ENCODE measurements around the gene SLC4A9. TPM values are rescaled to one million over a fixed set of nuclear protein-coding genes. Genes with fewer than 3 reads are reported as not detected.

The SLC4A9 gene
- total and polyA plus RNA-seq, 2 donors, result 0.07 TPM; not detected in 1

DNA sequence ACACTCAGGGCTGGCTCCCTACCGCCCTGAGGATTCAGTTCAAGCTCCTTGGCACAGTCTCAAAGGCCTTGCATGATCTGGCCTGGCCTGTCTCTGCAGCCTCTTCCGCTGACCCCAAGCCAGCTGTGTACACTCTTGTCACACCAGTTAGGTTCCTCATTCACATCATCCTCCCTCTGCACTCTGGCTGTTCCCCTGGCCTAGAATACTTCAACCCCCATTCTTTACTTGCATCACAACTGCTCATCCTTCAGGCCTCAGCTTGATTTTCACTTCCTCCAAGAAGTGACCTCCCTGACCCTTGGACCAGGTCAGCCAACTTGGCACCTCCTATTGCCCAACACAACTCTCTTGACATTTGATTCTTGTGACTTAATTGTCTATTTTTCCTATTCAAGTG lies 38.2 kb upstream of the SLC4A9 start:
- H3K27me3 ChIP-seq (ENCODE audit: control insufficient read depth in 2 of 2, insufficient read depth in 1 of 2, low read length in 1 of 2), result no peaks in the 10 kb centered on the region
- DNase-seq (ENCODE audit: low read depth in 6 of 9, low spot score in 9 of 9), result no peak
- H3K36me3 ChIP-seq (ENCODE audit: control insufficient read depth in 2 of 2, insufficient read depth in 2 of 2, low read length in 1 of 2), result no peaks in the 10 kb centered on the region
- H3K4me1 ChIP-seq (ENCODE audit: control insufficient read depth in 2 of 2, insufficient read depth in 2 of 2, low read length in 2 of 2), result no peaks in the 10 kb centered on the region
- WGBS, result 99% methylated on average over 2 of the region's 2 CpGs
- no peak overlapping the region for H3K27ac ChIP-seq (ENCODE audit: low read depth in 1 of 2, low read length in 1 of 2)
- H3K9me3 ChIP-seq (ENCODE audit: control insufficient read depth in 2 of 2, insufficient read depth in 1 of 2, low read length in 1 of 2), result no peaks in the 10 kb centered on the region
- no peak overlapping the region for H3K4me3 ChIP-seq (ENCODE audit: low read length in 2 of 2)

DNA sequence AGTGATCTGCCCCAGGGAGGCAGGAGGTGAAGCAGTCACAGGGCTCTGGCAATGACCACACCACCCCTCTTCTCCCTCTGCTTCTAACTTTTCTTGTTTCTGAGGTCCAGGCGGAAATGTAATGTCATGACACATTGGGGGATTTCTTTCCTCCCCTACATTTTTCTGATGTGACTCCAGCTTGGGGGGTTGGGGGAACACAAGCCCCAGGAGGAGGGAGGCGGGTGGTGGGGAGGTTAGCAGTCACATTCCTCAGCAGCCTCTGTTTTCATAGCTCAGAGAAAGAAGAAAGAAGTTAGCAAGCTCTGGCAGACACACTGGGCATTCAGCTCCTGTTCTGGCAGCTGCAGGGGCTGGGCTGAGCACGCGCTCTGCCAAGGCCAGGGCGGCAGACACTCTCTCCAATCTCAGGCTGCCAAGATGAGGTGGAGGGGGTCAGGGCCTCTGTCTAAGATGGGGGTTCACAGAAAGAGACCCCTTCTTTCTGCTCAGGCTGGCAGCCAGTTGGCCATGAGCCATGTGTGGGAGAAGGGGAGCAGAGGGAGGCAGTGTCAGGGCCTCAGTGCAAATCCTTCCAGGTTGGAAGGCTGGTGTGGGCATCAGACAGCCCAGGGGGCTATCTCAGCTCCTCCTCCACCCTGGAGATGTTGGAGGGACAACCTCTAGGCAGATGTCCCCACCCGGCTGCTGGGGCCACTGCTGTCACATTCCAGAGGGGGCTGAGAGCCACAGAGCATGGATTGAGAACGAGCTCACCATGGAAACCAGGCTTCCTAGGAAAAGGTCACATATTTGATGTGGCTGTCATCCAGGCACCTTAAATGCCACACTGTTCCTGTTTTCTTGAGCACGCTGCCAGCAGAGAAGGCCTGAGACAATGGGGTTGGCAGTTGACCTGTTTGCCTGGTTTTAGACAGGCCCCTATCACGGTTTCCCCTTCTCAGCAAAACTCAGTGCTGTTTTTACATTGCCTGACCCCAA lies 37.0 kb upstream of the SLC4A9 start:
- no peak overlapping the region for H3K27ac ChIP-seq (ENCODE audit: low read depth in 1 of 2, low read length in 1 of 2)
- H3K9me3 ChIP-seq (ENCODE audit: control insufficient read depth in 2 of 2, insufficient read depth in 1 of 2, low read length in 1 of 2), result no peaks in the 10 kb centered on the region
- no peaks in the 10 kb centered on the region for H3K36me3 ChIP-seq (ENCODE audit: control insufficient read depth in 2 of 2, insufficient read depth in 2 of 2, low read length in 1 of 2)
- no peak overlapping the region for H3K4me3 ChIP-seq (ENCODE audit: low read length in 2 of 2)
- WGBS, result 91% methylated on average over 9 of the region's 9 CpGs
- no peak for DNase-seq (ENCODE audit: low read depth in 6 of 9, low spot score in 9 of 9)
- H3K4me1 ChIP-seq (ENCODE audit: control insufficient read depth in 2 of 2, insufficient read depth in 2 of 2, low read length in 2 of 2), result no peaks in the 10 kb centered on the region
- H3K27me3 ChIP-seq (ENCODE audit: control insufficient read depth in 2 of 2, insufficient read depth in 1 of 2, low read length in 1 of 2), result no peaks in the 10 kb centered on the region

DNA sequence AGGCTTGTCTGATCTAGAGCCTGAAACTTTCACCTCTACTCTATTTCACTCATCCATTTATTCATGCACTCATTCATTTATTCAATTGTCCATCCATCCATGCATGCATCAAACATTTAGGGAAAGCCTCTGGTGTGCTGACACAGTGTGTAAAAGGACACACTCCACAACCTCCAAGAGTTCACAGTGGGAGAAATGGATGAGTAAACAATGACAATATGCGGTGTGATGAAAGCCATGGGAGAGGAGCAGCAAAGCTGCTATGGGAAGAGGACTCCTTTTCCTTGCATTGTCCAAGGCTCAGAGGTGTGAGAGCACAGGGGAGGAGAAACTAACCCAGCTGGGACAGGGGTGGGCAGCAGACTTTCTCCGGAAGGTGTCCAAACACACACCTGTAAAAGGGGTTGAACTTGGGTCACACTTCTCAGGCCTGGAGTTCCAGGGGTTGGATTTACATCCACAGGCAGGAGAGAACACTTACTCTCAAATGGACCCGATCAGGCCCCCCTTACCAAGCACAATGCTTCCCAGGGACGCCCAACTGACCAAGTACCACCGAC lies 35.9 kb upstream of the SLC4A9 start:
- DNase-seq (ENCODE audit: low read depth in 6 of 9, low spot score in 9 of 9), result no peak
- Histone ChIP-seq H3K27ac (ENCODE audit: low read depth in 1 of 2, low read length in 1 of 2) (no peak overlapping the region), H3K27me3 (ENCODE audit: control insufficient read depth in 2 of 2, insufficient read depth in 1 of 2, low read length in 1 of 2) (no peaks in the 10 kb centered on the region), H3K36me3 (ENCODE audit: control insufficient read depth in 2 of 2, insufficient read depth in 2 of 2, low read length in 1 of 2) (no peaks in the 10 kb centered on the region), H3K4me1 (ENCODE audit: control insufficient read depth in 2 of 2, insufficient read depth in 2 of 2, low read length in 2 of 2) (no peaks in the 10 kb centered on the region), H3K4me3 (ENCODE audit: low read length in 2 of 2) (no peak overlapping the region), H3K9me3 (ENCODE audit: control insufficient read depth in 2 of 2, insufficient read depth in 1 of 2, low read length in 1 of 2) (no peaks in the 10 kb centered on the region)
- WGBS, result 97% methylated on average over 5 of the region's 5 CpGs

DNA sequence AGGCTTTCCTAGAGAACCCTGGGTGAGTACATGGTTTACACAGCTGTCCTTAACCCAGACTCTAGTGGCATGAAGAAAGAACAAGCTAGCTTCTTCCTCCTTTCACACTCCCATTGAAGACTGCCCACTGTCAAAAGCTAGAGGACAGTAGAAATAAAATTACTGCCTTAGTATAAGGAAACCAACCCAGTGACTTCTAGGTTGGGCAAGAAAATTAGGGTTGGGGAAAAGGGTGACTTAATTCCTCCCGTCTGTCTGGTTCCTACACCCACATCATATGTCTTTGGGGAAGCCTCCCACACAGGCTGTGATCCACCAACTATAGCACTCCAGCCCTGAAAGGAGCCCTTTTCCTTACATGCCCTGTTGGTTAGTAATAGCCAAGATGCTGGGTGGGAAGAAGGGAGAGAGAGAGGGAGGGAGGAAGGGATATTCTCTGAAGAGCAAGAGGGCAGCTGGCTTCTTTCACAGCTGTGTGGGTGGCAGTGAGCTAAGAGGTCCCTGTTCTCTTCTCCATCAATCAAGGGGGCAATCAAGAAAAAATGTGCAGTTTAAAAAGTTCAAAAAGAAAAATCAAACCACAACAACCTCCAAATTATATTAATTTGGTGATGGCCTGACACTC lies 35.3 kb upstream of the SLC4A9 start:
- WGBS, result 89% methylated on average over 1 of the region's 1 CpG
- no peak overlapping the region for H3K27ac ChIP-seq (ENCODE audit: low read depth in 1 of 2, low read length in 1 of 2)
- H3K27me3 ChIP-seq (ENCODE audit: control insufficient read depth in 2 of 2, insufficient read depth in 1 of 2, low read length in 1 of 2), result no peaks in the 10 kb centered on the region
- H3K4me1 ChIP-seq (ENCODE audit: control insufficient read depth in 2 of 2, insufficient read depth in 2 of 2, low read length in 2 of 2), result no peaks in the 10 kb centered on the region
- no peak overlapping the region for H3K4me3 ChIP-seq (ENCODE audit: low read length in 2 of 2)
- H3K9me3 ChIP-seq (ENCODE audit: control insufficient read depth in 2 of 2, insufficient read depth in 1 of 2, low read length in 1 of 2), result no peaks in the 10 kb centered on the region
- H3K36me3 ChIP-seq (ENCODE audit: control insufficient read depth in 2 of 2, insufficient read depth in 2 of 2, low read length in 1 of 2), result no peaks in the 10 kb centered on the region
- DNase-seq (ENCODE audit: low read depth in 6 of 9, low spot score in 9 of 9), result no peak

DNA sequence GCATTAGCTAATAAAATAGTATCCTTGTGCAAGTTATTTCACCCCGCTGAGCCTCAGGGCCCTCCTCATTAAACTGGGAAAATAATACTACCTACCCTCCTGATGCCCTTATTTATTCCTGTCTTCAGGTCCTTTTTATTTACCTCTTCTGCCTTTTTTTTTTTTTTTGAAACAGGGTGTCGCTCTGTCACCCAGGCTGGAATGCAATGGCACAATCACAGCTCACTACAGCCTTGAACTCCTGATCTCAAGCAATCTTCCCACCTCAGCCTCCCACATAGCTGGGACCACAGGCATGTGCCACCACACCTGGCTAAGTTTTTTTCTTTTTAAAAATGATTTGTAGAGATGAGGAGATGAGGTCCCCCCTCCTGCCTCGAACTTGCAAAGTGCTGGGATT lies 34.5 kb upstream of the SLC4A9 start:
- H3K9me3 ChIP-seq (ENCODE audit: control insufficient read depth in 2 of 2, insufficient read depth in 1 of 2, low read length in 1 of 2), result no peaks in the 10 kb centered on the region
- H3K4me3 ChIP-seq (ENCODE audit: low read length in 2 of 2), result no peak overlapping the region
- no peak overlapping the region for H3K27ac ChIP-seq (ENCODE audit: low read depth in 1 of 2, low read length in 1 of 2)
- no peaks in the 10 kb centered on the region for H3K36me3 ChIP-seq (ENCODE audit: control insufficient read depth in 2 of 2, insufficient read depth in 2 of 2, low read length in 1 of 2)
- H3K27me3 ChIP-seq (ENCODE audit: control insufficient read depth in 2 of 2, insufficient read depth in 1 of 2, low read length in 1 of 2), result no peaks in the 10 kb centered on the region
- 98% methylated on average over 3 of the region's 3 CpGs for WGBS
- H3K4me1 ChIP-seq (ENCODE audit: control insufficient read depth in 2 of 2, insufficient read depth in 2 of 2, low read length in 2 of 2), result no peaks in the 10 kb centered on the region
- no peak for DNase-seq (ENCODE audit: low read depth in 6 of 9, low spot score in 9 of 9)

DNA sequence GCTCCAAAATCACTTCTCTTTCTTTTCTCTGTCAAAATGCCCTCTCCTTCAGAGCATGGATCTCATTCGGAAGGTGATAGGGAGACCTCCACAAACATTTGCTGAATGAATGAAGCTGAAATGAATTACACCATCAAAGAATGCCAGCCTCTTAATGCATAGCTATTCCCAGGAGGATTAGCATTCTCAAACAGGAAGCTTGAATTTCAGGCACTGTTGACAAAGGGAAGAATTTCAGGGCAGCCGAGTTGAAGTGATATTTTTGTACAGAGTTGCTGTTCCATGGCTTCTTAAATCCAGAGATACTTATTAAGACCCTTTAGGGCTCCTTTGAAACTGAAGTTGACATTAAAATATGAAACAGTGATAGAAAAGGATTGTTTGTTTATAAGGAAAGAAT lies 32.4 kb upstream of the SLC4A9 start:
- H3K9me3 ChIP-seq (ENCODE audit: control insufficient read depth in 2 of 2, insufficient read depth in 1 of 2, low read length in 1 of 2), result no peaks in the 10 kb centered on the region
- 88% methylated on average over 2 of the region's 2 CpGs for WGBS
- no peak overlapping the region for H3K4me3 ChIP-seq (ENCODE audit: low read length in 2 of 2)
- no peaks in the 10 kb centered on the region for H3K27me3 ChIP-seq (ENCODE audit: control insufficient read depth in 2 of 2, insufficient read depth in 1 of 2, low read length in 1 of 2)
- DNase-seq (ENCODE audit: low read depth in 6 of 9, low spot score in 9 of 9), result no peak
- H3K36me3 ChIP-seq (ENCODE audit: control insufficient read depth in 2 of 2, insufficient read depth in 2 of 2, low read length in 1 of 2), result no peaks in the 10 kb centered on the region
- H3K4me1 ChIP-seq (ENCODE audit: control insufficient read depth in 2 of 2, insufficient read depth in 2 of 2, low read length in 2 of 2), result no peaks in the 10 kb centered on the region
- no peak overlapping the region for H3K27ac ChIP-seq (ENCODE audit: low read depth in 1 of 2, low read length in 1 of 2)

DNA sequence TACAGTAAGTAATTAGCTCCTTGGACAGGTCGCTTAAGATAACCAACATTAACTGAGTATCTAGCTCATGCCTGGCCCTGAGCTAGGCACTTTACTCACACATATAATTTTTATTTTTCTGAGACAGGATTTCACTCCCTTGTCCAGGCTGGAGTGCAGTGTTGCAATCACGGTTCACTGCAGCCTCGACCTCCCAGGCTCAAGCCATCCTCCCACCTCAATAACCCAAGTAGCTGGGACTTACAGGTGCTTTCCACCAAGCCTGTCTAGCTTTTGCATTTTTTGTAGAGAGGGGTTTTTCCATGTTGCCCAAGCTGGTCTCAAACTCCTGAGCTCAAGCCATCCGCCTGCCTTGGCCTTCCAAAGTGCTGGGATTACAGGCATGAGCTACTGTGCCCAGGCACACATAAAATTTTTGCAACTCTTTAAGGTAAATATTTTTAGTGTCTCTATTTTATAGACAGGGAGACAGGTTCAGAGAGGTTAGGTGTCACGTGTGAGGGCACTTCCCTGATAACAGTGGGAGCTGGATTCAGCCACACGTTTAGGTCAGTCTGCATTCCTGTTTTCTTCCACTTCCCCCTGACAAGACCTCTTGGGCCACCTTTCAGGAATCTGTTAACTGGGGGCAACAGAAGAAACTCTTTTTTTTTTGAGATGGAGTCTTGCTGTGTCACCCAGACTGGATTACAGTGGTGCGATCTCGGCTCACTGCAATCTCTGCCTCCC lies 31.8 kb upstream of the SLC4A9 start:
- no peaks in the 10 kb centered on the region for H3K4me1 ChIP-seq (ENCODE audit: control insufficient read depth in 2 of 2, insufficient read depth in 2 of 2, low read length in 2 of 2)
- 94% methylated on average over 8 of the region's 8 CpGs for WGBS

DNA sequence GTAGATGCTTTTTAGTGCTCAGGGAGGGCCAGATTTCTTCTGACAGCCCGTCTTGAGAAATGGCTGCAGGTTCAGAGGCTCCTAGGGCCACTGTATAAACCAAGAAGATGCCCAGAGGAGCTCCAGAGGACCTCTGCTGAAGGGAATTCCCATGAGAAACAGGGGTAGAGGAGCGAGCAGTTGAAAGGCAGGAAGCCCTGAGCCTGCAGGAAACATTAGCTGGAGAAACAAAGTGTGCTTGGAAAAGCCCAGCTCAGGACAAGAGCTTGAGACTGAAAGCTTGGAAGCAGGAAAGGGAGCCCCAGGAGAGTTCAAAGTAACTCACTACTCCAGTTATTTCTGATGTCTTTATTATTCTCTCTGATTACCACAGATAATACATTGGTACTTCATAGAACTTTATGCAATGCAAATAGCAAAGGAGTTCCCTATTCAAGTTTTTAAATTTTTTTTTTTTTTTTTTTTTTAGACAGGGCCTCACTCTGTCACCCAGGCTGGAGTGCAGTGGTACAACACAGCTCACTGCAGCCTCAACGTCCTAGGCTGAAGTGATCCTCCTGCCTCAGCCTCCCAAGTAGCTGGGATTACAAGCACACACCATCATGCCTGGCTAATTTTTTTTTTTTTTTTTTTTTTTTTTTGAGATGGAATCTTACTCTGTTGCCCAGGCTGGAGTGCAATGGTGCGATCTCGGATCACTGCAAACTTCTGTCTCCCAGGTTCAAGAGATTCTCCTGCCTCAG lies 30.1 kb upstream of the SLC4A9 start:
- Histone ChIP-seq H3K36me3 (ENCODE audit: control insufficient read depth in 2 of 2, insufficient read depth in 2 of 2, low read length in 1 of 2) (no peaks in the 10 kb centered on the region), H3K27ac (ENCODE audit: low read depth in 1 of 2, low read length in 1 of 2) (no peak overlapping the region), H3K9me3 (ENCODE audit: control insufficient read depth in 2 of 2, insufficient read depth in 1 of 2, low read length in 1 of 2) (no peaks in the 10 kb centered on the region), H3K4me1 (ENCODE audit: control insufficient read depth in 2 of 2, insufficient read depth in 2 of 2, low read length in 2 of 2) (no peaks in the 10 kb centered on the region), H3K4me3 (ENCODE audit: low read length in 2 of 2) (no peak overlapping the region), H3K27me3 (ENCODE audit: control insufficient read depth in 2 of 2, insufficient read depth in 1 of 2, low read length in 1 of 2) (no peaks in the 10 kb centered on the region)
- no peak for DNase-seq (ENCODE audit: low read depth in 6 of 9, low spot score in 9 of 9)
- 90% methylated on average over 5 of the region's 5 CpGs for WGBS

More for the DNA sequence above, 31.8 kb upstream of the SLC4A9 start:
- H3K9me3 ChIP-seq (ENCODE audit: control insufficient read depth in 2 of 2, insufficient read depth in 1 of 2, low read length in 1 of 2), result no peaks in the 10 kb centered on the region
- no peak overlapping the region for H3K27ac ChIP-seq (ENCODE audit: low read depth in 1 of 2, low read length in 1 of 2)
- H3K27me3 ChIP-seq (ENCODE audit: control insufficient read depth in 2 of 2, insufficient read depth in 1 of 2, low read length in 1 of 2), result no peaks in the 10 kb centered on the region
- DNase-seq (ENCODE audit: low read depth in 6 of 9, low spot score in 9 of 9), result no peak
- H3K4me3 ChIP-seq (ENCODE audit: low read length in 2 of 2), result no peak overlapping the region
- no peaks in the 10 kb centered on the region for H3K36me3 ChIP-seq (ENCODE audit: control insufficient read depth in 2 of 2, insufficient read depth in 2 of 2, low read length in 1 of 2)

All from thymus (tissue), 11 donors.